GM21619 (cell line): ENCODE data around the gene MPND.

Experiments used
- ATAC-seq: cut with Tn5 transposase; IDR thresholded peaks from one replicate; pipeline ENCODE4 v1.9.1; 2021; ENCODE audit not compliant: unreplicated experiment

Gene MPND

GRCh38 chr19:4376991-4377781 lies 33.8 kb downstream of the MPND start:
- ATAC-seq, result no peak

- no peak for ATAC-seq
Measured at GRCh38 chr19:4378886-4379285, 35.5 kb downstream of the MPND start.

DNA sequence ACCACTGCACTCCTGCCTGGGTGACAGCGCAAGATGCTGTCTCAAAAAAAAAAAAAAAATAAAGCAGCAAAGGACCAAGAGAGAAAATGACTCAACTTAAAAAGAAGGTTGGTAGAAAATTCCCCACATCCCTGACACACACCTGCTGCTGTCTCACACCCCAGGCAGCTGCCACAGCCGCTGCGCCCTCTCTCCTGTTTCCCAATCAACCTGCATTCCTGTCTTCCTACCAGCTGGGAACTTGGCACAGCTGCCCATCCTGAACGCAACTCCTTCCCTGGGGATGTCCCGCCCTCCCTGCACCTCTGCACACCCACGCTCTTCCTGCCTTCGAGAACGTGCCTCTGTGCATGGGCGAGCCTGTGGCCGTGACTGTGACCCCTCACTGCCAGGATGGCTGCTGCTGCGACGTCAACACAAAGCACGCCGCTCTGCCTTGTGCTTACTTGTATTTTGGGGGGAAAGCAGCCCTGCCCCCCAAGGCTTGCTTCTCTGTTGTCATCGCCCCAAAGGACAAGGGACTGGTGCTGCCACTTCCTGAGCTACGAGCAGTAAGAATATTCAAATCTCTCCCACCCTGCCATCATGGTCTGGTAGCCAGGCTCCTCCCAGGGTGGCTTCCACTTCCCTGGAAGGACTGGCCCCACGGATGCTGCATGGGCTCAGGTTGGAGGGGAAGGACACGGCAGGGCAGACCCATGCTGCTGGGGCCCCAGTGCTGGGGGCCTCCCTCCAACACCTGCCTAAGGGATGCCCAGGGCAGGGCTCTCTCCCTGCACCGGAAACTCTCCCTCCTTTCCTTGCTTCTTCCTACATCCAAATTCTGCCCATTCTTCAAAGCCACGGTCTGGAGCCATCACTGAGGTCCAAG lies 36.3 kb downstream of the MPND start:
- no peak for ATAC-seq

- ATAC-seq, result no peak
Measured at GRCh38 chr19:4380254-4380727, 36.9 kb downstream of the MPND start.

DNA sequence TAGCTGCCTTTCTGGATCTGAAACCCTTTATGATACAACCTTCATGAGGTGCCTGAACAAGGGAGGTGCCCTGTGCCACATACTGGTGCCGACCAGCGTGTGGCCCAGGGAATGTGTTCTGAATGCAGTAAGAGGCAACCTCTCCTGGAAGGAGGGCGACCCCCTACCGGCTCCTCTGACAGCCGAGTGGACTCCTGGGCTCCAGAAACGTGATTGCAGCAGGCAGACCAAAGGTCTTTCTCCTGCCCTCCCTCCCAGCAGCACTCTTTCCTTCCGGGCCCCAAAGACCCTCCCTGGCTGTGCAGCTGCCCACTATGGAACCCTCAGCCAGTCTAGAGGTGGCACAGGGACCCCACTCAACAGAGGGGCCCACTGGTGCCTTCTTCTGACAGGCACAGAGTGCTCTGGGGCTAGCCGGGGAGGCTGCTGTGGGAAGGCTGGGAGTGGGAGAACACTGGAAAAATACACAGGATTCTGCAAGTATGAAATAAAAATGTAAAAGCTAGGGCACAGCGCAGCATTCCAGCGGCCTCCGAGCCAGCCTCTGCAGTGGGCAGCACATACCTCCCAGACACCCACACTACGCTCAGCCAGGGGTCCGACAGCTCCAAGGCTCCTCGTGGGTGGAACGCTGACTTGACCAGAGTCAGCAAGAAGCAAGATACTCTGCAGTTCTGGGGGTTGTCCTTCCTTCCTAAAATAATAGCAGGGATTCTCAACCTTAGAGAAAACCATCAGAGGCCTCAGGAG lies 42.1 kb downstream of the MPND start:
- no peak for ATAC-seq

DNA sequence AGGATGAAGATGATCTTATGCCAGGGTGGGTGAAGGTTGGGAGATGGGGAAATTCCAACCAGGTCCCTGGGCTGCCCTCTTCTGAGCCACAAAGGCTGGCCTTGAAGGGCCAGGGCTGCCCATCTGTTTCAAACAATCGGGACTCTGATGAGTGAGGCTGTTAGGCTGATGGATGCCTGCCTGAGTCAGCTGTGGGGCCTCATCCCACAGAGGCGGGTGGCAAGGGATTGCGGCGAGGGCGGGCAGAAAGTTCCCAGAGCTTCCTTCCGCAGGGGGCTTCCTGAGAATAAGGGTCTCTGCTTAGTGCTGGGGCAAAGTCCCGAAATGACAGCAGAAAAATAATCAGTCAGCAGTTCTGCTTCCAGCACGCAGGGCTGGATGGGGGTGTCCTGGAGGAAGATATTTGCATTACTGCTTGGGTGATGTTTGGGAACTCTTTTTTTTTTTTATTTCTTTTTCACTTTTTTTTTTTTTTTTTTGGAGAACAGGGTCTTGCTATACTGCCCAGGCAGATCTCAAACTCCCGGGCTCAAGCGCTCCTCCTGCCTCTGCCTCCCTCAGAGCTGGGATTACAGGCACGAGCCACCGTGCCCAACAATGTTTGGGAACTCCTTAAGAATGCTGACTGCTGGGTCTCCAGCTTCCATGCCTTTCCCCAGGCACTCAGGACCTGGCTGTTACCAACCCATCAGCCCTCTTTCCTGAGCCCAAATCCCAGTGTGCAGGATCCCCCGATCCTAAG lies 42.9 kb downstream of the MPND start:
- no peak for ATAC-seq

DNA sequence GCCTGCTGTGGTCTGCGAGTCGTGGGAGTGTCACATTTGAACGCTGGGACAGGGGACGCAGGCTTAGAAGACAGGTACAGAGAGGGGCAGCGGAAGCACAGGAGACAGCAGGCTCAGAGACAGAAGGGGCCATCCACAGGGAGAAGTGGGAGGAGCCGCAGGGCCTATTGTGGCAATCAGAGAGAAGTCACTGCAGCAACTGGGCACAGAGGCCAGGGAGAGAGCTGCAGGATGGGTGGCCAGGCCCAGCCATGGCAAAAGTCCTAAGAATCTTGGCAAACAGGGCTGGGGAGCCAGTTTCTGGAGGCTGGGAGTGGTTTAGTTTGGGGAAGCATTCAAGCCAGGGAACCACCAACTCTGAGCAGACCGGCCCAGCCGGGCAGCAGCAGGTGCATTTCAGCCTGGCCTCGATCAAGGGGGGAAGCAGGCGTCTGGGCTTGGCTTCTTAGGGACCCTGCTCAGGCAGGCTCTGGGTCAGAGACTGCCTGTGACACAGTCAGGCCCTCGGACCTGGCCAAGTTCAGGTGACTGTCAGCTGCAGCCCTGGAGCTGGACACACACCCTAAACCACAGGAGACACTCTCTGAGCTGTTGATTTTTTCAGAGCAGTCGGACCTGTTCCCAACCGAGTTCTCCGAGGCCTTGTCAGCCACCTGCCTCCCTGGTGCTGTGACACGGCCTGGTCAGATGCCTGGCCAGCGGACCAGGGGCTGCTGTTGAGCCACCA lies 45.1 kb downstream of the MPND start:
- ATAC-seq, result no peak

DNA sequence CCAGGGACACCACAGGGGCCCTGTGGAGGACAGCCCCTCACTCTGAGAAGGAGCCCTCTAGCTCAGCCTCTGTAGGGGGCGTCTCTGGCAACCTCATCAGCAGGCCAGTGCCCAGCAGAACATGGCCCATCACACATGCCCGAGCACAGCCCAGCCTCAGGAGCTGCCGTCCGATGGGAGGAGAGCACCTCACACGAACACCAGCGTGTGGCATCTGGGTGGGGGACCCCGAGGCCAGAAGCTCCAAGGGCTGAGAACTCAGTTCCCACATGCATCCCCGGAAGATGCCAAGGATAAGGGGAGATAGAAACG lies 45.7 kb downstream of the MPND start:
- no peak for ATAC-seq

- ATAC-seq, result no peak
Measured at GRCh38 chr19:4389511-4390016, 46.2 kb downstream of the MPND start.

DNA sequence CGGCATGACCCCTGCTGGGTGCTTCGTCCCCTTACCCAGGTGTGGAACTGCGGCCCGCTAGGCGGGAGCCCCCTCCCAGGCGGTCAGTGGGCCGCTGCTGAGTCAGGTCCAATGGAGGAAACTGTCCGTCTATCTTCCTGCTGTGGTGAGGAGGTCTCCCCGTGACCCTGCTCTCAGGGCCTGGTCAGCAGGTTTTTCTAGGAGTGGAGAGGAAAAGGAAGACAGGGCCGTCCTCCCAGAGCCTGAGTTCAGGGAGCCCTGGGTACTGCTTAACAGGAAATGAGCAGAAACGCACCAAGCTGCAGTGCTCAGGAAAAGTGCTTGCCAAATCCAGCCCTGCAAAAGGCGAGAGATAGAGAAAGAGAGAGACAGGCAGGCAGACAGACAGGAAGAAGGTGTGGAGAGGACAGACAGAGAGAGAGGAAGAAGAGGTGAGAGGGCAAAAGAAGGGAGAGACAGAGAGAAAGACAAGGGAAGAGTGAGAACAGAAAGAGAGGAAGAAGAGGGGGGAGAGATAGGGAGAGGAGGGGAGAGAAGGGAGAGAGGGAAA lies 46.7 kb downstream of the MPND start:
- no peak for ATAC-seq

DNA sequence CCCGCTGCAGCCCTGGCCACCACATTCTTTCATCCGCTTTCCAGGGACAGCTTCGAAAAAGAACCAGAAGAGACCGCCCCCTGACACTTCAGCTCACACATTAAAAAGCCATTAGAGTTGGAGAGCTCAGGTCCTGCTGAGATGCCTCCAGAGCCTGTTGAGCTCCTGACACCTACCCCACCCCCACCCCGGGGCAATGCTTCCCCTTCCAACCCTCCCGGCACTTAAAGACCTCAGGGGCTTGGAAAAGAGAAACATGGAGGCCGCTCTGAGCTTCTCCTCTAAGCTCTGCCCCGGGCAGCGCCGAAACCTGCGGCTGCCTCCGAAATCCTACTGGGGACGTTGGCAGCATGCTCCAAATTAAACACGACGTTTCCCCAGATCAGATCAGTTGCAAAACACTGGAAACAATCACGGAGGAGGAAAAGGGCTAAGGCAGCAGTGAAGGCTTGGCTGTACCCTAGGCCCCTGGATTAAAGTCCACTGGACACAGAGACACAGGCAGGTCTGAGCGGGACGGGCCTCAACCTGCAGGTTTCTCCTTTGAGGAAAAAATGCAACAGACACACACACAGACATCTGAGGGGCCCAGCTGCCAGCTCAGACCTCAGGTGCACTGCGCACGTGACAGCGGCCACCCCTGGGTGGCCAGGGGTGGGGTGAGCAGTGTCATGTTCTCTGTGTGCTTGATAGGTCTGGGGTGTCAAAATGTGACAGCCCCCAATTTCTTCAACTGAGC lies 47.4 kb downstream of the MPND start:
- no peak for ATAC-seq

DNA sequence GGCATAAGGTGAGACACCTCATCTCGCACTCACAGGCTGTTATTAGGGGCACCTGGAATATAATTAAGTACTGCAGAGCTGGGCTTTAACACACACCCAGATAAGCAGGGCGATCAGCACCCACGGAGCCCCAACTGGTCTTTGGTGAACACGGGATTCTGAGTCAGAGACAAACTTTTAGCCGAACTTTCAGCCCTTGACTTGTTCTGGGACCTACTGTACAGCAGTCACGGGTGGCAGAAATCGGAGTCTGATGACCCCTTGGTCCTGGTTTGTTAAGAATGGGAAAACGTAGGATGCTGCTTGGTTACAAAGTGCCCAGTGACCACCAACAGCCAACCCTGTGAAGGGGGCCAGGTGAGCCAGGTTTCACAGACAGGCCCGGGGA lies 47.9 kb downstream of the MPND start:
- ATAC-seq, result no peak

DNA sequence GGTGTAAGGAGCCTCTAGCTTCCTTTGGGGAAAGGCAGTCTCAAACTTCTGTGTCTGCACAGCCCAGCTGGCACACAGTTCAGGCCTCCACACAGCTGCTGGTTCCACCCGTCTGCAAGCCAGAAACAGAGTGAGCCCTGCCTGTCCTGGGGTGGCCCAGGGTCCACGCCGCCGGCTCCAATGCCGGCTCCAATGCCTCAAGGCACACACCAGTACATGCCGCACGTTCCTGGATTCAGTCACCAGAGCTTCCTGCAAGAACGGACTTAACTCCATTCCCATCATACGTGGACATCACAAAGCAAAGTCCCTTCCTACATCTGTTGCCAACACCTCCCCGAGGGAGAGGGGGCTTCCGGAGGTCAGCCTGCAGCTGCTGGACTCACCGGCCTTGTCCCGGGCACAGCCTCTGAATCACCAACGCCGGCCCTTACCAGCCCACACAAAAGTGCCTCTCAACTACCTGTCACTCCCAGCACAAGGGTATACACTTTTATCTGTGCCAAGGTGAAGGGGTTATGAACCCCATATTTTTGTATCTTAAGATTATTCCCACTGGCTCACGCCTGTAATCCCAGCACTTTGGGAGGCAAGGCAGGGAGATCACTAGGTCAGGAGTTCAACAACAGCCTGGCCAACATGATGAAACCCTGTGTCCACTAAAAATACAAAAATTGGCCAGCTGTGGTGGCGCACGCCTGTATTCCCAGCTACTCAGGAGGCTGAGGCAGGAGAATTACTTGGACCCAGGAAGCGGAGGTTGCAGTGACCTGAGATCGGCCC lies 48.5 kb downstream of the MPND start:
- ATAC-seq, result no peak

DNA sequence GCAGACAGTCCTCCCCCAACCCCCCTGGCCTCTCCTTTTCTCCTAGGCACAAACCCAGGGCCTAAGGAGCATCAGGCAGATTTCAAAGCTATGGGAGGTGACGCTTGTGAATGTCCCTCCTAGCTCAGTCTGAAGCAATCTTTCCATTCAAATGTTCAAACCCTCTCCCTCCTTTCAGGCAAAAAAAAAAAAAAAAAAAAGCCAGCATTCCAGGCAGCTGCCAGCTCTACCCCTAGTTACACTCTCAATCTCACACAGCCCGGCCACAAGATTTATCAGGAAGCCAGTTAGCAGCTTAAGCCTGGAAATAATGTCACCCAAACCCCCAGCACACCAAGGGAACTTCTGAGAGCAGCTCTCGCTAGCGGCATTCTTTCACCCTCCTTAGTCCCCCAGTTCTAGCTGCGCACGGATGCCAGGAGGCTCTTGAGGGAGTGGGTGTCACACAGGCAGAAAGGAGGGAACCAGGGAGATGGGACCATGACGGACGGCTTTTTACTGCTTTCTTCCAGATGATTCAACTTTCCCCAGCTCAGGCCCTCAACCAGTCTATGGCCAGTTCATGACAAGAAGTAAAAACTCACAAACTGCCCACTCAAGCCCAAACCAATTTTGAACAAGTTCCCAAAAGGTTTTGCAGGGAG lies 50.7 kb downstream of the MPND start:
- ATAC-seq, result no peak

DNA sequence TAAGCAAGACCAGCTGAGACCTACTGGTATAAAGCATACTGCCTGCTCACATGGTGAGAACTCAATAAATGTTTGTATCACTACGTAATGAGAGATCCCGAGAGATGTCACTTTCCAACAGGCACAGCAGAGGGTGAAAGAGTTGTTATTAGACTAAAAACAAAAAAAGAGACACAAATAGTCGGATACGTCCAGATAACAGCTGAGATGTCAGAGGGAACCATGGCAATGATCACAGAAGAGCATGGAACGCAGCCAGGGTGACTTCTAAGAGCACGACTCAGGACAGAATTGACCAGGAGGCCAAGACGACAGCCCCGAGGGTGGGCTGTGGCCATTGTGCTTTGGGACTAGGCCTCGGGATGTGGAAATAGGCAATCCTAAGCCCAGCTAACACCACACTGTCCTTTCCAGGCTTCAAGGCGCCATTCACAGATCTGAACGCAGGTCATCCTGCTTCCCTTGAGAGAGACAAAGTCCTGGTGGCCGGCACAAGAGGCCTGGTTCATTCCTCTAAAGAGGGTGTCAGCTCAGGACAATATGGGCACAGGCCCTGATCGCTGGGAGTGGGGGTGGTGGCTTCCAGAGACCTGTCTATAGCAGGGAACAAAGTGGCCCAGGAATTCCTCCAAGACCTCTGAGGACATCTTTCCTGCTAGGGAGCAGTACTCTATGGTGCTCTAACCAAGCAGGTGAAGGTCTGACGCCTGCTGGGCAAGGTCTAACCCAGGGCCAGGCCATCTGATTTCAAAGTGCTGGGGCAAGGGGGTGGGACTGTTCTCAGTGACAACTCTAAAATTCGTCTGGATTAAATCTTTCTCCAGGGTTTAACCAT lies 53.8 kb downstream of the MPND start:
- ATAC-seq, result no peak

- ATAC-seq, result no peak
Measured at GRCh38 chr19:4399812-4400134, 56.4 kb downstream of the MPND start.
